HEK293 (cell line): ENCODE data around the gene HLA-DRB1.

Source experiments
- KLF16 ChIP-seq: fragments of 450-650 bp; formaldehyde crosslinking; IDR thresholded peaks from 2 replicates; pipeline ENCODE4 v1.5.1; 2017; ENCODE audit warnings: missing biosample characterization, missing genetic modification characterization
- TCF7L2 ChIP-seq: IDR thresholded peaks from 2 replicates; pipeline ENCODE4 v1.6.1; 2011; ENCODE audit warnings: low read depth, mild to moderate bottlenecking, inconsistent platforms, low read length, moderate library complexity, borderline replicate concordance
- ZNF266 ChIP-seq: fragments of 450-650 bp; formaldehyde crosslinking; IDR thresholded peaks from 2 replicates; pipeline ENCODE4 v1.5.1; 2016; ENCODE audit warnings: missing biosample characterization, missing genetic modification characterization, low read depth
- ZNF530 ChIP-seq: fragments of 450-650 bp; formaldehyde crosslinking; IDR thresholded peaks from 2 replicates; pipeline ENCODE4 v1.5.1; 2016; ENCODE audit warnings: low read depth, missing biosample characterization, missing genetic modification characterization
- ZNF585B ChIP-seq: fragments of 450-650 bp; formaldehyde crosslinking; IDR thresholded peaks from 2 replicates; pipeline ENCODE4 v1.5.1; 2016; ENCODE audit warnings: missing biosample characterization, missing genetic modification characterization
- TF ChIP-seq, protein P1 (sequence below): fragments of 450-650 bp; formaldehyde crosslinking; IDR thresholded peaks from 2 replicates; pipeline ENCODE4 v1.5.1; 2016; ENCODE audit warnings: missing biosample characterization, missing genetic modification characterization
- TF ChIP-seq, protein P2 (sequence below): fragments of 450-650 bp; formaldehyde crosslinking; IDR thresholded peaks from 2 replicates; pipeline ENCODE4 v1.5.1; 2016; ENCODE audit warnings: missing biosample characterization, missing genetic modification characterization
- TF ChIP-seq, protein P3 (sequence below): fragments of 450-650 bp; formaldehyde crosslinking; IDR thresholded peaks from 2 replicates; pipeline ENCODE4 v1.5.1; 2017; ENCODE audit warnings: missing biosample characterization, missing genetic modification characterization

DNA sequence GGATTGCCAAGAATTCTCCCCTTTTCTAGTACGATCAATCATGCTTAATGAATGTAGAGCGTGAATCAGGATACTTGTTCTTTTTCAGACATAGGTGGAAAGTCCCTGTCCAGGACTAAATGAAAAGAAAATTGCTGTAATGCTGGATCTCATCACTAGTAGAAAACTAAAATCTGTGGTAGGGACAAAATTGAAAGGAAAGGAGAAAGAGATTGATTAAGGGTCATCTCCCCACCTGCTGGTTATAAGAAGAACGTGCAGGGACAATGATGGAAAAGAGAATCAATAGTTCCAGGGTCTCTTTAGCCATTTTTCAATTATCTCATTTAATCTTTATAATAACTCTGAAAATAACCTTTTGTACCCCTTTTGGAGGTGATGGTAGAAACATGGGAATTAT lies 18.7 kb upstream of the HLA-DRB1 start:
- TF ChIP-seq, protein P1, sequence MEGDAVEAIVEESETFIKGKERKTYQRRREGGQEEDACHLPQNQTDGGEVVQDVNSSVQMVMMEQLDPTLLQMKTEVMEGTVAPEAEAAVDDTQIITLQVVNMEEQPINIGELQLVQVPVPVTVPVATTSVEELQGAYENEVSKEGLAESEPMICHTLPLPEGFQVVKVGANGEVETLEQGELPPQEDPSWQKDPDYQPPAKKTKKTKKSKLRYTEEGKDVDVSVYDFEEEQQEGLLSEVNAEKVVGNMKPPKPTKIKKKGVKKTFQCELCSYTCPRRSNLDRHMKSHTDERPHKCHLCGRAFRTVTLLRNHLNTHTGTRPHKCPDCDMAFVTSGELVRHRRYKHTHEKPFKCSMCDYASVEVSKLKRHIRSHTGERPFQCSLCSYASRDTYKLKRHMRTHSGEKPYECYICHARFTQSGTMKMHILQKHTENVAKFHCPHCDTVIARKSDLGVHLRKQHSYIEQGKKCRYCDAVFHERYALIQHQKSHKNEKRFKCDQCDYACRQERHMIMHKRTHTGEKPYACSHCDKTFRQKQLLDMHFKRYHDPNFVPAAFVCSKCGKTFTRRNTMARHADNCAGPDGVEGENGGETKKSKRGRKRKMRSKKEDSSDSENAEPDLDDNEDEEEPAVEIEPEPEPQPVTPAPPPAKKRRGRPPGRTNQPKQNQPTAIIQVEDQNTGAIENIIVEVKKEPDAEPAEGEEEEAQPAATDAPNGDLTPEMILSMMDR (tag by site-specific recombination), result no peak
- TF ChIP-seq, protein P2, sequence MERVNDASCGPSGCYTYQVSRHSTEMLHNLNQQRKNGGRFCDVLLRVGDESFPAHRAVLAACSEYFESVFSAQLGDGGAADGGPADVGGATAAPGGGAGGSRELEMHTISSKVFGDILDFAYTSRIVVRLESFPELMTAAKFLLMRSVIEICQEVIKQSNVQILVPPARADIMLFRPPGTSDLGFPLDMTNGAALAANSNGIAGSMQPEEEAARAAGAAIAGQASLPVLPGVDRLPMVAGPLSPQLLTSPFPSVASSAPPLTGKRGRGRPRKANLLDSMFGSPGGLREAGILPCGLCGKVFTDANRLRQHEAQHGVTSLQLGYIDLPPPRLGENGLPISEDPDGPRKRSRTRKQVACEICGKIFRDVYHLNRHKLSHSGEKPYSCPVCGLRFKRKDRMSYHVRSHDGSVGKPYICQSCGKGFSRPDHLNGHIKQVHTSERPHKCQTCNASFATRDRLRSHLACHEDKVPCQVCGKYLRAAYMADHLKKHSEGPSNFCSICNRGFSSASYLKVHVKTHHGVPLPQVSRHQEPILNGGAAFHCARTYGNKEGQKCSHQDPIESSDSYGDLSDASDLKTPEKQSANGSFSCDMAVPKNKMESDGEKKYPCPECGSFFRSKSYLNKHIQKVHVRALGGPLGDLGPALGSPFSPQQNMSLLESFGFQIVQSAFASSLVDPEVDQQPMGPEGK, result no peak
- TF ChIP-seq ZNF266 (no peak), ZNF530 (tag by site-specific recombination) (no peak), ZNF585B (tag by site-specific recombination) (no peak), KLF16 (no peak), TCF7L2 (no peak)
- TF ChIP-seq, protein P3, sequence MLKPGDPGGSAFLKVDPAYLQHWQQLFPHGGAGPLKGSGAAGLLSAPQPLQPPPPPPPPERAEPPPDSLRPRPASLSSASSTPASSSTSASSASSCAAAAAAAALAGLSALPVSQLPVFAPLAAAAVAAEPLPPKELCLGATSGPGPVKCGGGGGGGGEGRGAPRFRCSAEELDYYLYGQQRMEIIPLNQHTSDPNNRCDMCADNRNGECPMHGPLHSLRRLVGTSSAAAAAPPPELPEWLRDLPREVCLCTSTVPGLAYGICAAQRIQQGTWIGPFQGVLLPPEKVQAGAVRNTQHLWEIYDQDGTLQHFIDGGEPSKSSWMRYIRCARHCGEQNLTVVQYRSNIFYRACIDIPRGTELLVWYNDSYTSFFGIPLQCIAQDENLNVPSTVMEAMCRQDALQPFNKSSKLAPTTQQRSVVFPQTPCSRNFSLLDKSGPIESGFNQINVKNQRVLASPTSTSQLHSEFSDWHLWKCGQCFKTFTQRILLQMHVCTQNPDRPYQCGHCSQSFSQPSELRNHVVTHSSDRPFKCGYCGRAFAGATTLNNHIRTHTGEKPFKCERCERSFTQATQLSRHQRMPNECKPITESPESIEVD, result no peak
